Measurements from ENCODE around the gene RPL18.

The RPL18 gene

DNA sequence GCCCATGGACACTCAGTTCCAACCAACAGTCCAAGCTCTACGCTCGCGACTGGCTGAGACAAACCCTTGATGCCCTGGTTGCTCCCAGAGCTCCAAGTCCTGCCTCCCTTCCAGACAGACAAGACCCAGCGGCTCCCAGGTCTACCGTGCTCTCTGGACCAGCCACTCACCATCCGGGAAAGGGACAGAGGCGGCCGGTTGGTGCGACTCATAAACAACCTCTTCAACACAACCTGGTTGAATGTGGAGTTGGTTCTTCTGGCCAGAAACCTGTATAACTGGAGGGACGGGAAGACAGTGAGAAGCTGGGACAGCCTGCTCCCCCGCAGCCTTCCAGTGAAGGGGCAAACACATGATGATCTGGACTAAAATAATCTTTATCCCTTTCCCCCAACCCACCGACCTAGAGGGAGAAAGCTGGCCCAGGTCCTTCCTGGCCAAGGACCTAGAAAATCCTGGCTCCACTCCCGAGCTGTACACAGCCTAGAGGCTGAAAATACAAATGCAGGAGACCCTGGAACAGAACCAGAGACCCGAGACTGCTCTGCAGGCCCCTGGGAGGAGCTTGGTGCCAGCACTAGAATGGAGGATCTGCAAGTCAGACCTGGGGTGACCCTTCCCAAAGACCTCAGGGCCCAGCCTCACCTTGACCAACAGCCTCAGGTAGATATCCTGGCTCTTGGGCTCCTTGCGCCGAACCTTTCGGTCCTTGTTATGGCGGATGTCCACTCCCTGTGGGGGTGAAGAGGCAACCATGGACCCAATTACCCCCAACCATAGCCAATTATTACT is 1.6 kb downstream of the RPL18 start:
- Histone ChIP-seq H3K9ac (ENCODE audit: low read depth, low read length) (peak overlapping the region; percentile 91), H3K27me3 (ENCODE audit: insufficient read depth, low read length, poor library complexity) (no peaks in the 10 kb centered on the region), H3K27ac (ENCODE audit: low read length) (peak overlapping the region; percentile 90), H3K79me2 (ENCODE audit: insufficient read depth, low read length) (peaks cover 55% of the 10 kb centered on the region), H3K36me3 (ENCODE audit: insufficient read depth, low read length) (peaks cover 47% of the 10 kb centered on the region), H4K20me1 (ENCODE audit: insufficient read depth, low read length) (peaks cover 50% of the 10 kb centered on the region), H2AFZ (ENCODE audit: low read depth, low read length) (no peak overlapping the region), H3K4me3 (ENCODE audit: low read depth in 1 of 2, low read length in 2 of 2) (peak overlapping the region; percentile 77 to 92; a peak in 3 of 4 replicates), H3K9me3 (ENCODE audit: insufficient read depth, low read length, severe bottlenecking) (no peaks in the 10 kb centered on the region), H3K4me2 (ENCODE audit: insufficient read depth, low read length) (peak overlapping the region; percentile 87), H3K4me1 (ENCODE audit: insufficient read depth, low read length) (peaks cover 44% of the 10 kb centered on the region)
- no peak for DNase-seq
- TF ChIP-seq EZH2 (IDR thresholded peaks at IDR 0.05; ENCODE audit: borderline replicate concordance, low read depth, low read length, severe bottlenecking), result no peak
- TF ChIP-seq, protein P1, sequence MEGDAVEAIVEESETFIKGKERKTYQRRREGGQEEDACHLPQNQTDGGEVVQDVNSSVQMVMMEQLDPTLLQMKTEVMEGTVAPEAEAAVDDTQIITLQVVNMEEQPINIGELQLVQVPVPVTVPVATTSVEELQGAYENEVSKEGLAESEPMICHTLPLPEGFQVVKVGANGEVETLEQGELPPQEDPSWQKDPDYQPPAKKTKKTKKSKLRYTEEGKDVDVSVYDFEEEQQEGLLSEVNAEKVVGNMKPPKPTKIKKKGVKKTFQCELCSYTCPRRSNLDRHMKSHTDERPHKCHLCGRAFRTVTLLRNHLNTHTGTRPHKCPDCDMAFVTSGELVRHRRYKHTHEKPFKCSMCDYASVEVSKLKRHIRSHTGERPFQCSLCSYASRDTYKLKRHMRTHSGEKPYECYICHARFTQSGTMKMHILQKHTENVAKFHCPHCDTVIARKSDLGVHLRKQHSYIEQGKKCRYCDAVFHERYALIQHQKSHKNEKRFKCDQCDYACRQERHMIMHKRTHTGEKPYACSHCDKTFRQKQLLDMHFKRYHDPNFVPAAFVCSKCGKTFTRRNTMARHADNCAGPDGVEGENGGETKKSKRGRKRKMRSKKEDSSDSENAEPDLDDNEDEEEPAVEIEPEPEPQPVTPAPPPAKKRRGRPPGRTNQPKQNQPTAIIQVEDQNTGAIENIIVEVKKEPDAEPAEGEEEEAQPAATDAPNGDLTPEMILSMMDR (IDR thresholded peaks at IDR 0.05; ENCODE audit: borderline replicate concordance, extremely low read depth, low read length, poor library complexity, severe bottlenecking), result peak; percentile 2
- ATAC-seq (ENCODE audit: insufficient read depth, low read depth), result no peak

DNA sequence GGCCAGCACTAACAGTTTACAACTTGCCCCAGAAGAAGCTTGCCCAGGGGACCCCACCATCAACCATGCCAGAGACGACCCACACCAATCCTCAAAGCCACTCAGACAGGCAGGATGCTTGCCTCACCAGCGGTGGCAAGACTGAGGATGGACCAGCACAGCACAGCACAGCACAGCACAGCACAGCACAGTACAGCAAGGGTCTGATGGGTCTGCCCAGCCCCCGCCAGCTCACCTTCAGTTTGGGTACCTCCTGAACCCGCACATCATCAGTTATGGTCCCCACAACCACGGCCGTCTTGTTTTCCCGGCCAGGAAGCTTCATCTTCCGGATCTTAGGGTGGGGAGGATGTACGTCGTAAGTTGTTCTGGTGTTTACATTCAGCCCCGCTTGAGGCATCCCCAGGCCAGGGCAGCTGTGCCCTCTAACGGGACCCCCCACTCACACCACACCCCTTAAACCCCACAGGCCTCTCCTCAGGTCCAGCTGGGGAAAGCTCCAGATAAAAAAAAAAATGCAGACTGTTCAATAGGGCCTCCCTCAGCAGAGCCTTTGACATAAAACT is 2.4 kb downstream of the RPL18 start:
- Histone ChIP-seq H3K4me2 (ENCODE audit: insufficient read depth, low read length) (peak overlapping the region; percentile 87), H3K36me3 (ENCODE audit: insufficient read depth, low read length) (peaks cover 45% of the 10 kb centered on the region), H4K20me1 (ENCODE audit: insufficient read depth, low read length) (peaks cover 50% of the 10 kb centered on the region), H3K4me3 (ENCODE audit: low read depth in 1 of 2, low read length in 2 of 2) (peak overlapping the region in 1 of 2 experiments; percentile 77; a peak in 1 of 4 replicates), H3K79me2 (ENCODE audit: insufficient read depth, low read length) (peaks cover 53% of the 10 kb centered on the region), H3K9ac (ENCODE audit: low read depth, low read length) (peak overlapping the region; percentile 91; the same call in 1 of the 2 replicates), H3K27me3 (ENCODE audit: insufficient read depth, low read length, poor library complexity) (no peaks in the 10 kb centered on the region), H3K27ac (ENCODE audit: low read length) (no peak overlapping the region), H3K4me1 (ENCODE audit: insufficient read depth, low read length) (peaks cover 40% of the 10 kb centered on the region), H2AFZ (ENCODE audit: low read depth, low read length) (no peak overlapping the region), H3K9me3 (ENCODE audit: insufficient read depth, low read length, severe bottlenecking) (no peaks in the 10 kb centered on the region)
- ATAC-seq (ENCODE audit: insufficient read depth, low read depth) (no peak), DNase-seq (no peak)
- TF ChIP-seq EZH2 (IDR thresholded peaks at IDR 0.05; ENCODE audit: borderline replicate concordance, low read depth, low read length, severe bottlenecking), result no peak
- TF ChIP-seq, protein P1 (IDR thresholded peaks at IDR 0.05; ENCODE audit: borderline replicate concordance, extremely low read depth, low read length, poor library complexity, severe bottlenecking), result no peak

DNA sequence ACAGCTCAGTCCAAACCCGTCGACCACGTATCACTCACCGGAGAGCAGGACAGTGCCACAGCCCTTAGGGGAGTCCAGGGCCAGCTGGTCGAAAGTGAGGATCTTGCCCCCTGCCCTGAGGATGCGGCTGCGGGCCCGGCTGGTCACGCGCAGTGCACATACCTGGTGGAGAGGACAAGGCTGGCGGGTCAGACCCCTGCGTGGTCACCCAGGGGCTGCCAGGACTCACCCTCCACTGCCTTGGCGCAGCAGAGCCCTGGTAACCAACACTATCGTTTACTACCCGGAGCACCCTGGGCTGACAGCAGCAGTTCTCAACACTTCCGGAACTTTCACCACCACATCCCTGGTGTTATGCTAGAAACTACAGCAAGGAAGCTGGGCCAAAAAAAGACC is 2.9 kb downstream of the RPL18 start:
- Histone ChIP-seq H3K9me3 (ENCODE audit: insufficient read depth, low read length, severe bottlenecking) (no peaks in the 10 kb centered on the region), H3K4me2 (ENCODE audit: insufficient read depth, low read length) (peak overlapping the region; percentile 87; the same call in 1 of the 2 replicates), H3K4me1 (ENCODE audit: insufficient read depth, low read length) (peaks cover 36% of the 10 kb centered on the region), H3K79me2 (ENCODE audit: insufficient read depth, low read length) (peaks cover 51% of the 10 kb centered on the region), H3K27ac (ENCODE audit: low read length) (no peak overlapping the region), H3K27me3 (ENCODE audit: insufficient read depth, low read length, poor library complexity) (no peaks in the 10 kb centered on the region), H3K9ac (ENCODE audit: low read depth, low read length) (peak overlapping the region; percentile 91; the same call in 1 of the 2 replicates), H2AFZ (ENCODE audit: low read depth, low read length) (no peak overlapping the region), H4K20me1 (ENCODE audit: insufficient read depth, low read length) (peaks cover 50% of the 10 kb centered on the region), H3K4me3 (ENCODE audit: low read depth in 1 of 2, low read length in 2 of 2) (no peak overlapping the region), H3K36me3 (ENCODE audit: insufficient read depth, low read length) (peaks cover 41% of the 10 kb centered on the region)
- no peak for DNase-seq
- ATAC-seq (ENCODE audit: insufficient read depth, low read depth), result no peak
- no peak for TF ChIP-seq EZH2 (IDR thresholded peaks at IDR 0.05; ENCODE audit: borderline replicate concordance, low read depth, low read length, severe bottlenecking)
- TF ChIP-seq, protein P1 (IDR thresholded peaks at IDR 0.05; ENCODE audit: borderline replicate concordance, extremely low read depth, low read length, poor library complexity, severe bottlenecking), result no peak

All from DND-41 (cell line).